T1000 (cell line): ENCODE measurements around the gene GALNT15.

ENCODE experiments used
- DNase-seq: peaks from one replicate; lab custom pipeline; 2025; ENCODE audit warnings: mixed read lengths; lab: John Stamatoyannopoulos, UW

The GALNT15 gene

DNA sequence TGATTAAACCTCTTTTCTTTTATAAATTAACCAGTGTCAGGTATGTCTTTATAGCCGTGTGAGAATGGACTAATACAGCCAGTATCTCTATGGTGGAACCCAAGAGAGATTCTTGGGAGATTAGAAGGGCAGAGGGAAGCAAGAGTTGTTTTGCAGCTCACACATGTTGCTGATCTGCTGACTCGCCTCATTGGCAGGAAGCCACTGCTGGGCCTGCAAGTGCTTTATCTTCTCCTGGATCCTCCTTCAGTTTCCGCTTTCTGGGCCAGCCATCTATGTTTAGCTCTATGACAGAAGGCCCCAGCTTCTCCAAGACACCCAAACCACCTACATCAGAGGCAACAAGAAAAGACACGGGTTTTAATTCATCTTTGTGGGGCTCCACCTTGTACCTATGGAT lies 23.4 kb upstream of the GALNT15 start:
- DNase-seq = peak; percentile 36

GRCh38 chr3:16168211-16168610 lies 6.3 kb upstream of the GALNT15 start:
- no peak for DNase-seq

- DNase-seq = no peak
Observed at GRCh38 chr3:16171009-16171408, 3.5 kb upstream of the GALNT15 start.

DNA sequence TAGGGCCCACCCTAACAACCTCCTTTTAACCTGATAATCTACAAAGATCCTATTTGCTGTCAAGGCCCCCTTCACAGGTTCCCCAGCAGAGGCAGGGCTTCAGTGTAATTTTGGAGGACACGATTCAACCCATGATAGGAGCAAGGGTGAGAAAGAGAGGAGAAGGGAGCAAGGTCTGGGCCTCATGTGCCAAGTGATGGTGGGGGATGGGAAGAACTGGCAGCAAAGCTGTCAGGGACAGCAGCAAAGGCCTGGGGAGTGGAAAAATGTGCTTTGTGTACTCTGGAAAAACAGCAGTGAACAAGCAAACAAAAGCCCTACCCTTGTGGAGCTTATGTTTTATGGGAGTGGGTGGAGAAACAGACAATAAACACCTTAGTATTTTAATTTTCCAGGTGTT lies 2.7 kb upstream of the GALNT15 start:
- DNase-seq = no peak

DNA sequence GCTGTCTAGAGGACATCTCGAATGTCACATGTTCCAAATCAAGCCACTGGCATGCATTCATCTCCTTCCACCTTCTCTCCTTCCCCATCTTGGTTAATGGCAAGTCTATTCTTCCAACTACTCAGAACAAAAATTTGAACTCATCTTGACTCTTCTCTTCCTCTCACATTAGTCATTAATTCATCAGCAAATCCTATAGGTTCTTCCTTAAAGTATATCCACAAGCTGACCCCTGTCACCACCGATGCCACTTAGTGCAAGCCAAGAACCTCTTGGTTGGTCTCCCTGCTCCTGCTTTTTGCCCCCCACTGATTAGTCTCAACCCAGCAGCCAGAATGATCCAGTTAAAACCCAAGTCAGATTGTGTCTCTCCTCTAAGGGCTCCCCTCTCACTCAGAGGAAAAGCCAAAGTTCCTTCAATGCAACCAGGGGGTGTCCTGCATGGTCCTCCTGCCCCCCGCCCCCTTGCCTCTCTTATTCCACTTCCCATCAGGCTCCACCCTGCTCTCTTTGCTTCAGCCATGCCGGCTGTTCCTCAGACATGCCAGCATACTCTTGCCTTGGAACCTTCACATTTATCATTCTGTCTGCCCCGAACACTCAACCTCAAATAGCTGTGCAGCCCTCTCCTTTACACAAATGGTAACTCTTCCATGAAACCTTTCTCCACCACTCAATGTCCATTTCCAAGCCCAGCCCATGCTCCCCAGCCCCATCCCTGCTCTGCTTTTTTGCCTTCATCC lies 1.0 kb upstream of the GALNT15 start:
- DNase-seq = no peak

- DNase-seq = no peak
Observed at GRCh38 chr3:16174026-16174355, 489 bp upstream of the GALNT15 start.

DNA sequence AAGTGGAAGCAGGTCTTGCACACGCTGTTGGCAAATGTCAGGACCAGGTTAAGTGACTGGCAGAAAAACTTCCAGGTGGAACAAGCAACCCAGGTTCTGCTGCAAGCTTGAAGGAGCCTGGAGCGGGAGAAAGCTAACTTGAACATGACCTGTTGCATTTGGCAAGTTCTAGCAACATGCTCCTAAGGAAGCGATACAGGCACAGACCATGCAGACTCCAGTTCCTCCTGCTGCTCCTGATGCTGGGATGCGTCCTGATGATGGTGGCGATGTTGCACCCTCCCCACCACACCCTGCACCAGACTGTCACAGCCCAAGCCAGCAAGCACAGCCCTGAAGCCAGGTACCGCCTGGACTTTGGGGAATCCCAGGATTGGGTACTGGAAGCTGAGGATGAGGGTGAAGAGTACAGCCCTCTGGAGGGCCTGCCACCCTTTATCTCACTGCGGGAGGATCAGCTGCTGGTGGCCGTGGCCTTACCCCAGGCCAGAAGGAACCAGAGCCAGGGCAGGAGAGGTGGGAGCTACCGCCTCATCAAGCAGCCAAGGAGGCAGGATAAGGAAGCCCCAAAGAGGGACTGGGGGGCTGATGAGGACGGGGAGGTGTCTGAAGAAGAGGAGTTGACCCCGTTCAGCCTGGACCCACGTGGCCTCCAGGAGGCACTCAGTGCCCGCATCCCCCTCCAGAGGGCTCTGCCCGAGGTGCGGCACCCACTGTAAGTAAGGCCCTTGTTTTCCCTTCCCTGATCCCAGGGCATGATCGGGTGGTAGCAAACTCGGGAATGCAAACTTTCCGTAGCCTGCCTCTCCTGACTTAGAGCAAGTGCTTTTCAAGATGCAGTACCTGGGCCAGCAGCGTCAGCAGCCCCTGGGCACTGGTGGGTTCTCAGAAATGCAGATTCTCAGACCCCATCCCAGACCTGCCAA lies 759 bp downstream of the GALNT15 start:
- no peak for DNase-seq

GRCh38 chr3:16176391-16177030 lies 2.0 kb downstream of the GALNT15 start:
- DNase-seq = no peak

DNA sequence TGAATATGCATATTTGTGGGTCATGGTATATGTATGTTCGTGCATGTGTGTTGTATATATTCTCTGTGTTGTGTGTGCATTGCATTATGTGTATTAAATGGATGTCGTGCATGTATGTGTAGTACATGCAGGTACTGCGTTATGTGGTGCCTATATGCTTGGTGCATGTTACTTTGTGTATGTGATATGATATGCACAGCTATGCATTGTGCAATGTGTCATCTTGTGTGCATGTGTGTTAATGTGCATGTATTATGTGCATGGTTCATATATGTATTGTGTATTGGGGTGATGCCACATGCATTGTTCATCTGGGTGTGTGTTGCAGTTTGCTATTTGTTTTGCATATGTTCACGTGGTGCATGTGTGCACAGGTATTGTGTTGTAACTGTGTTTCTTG lies 2.9 kb downstream of the GALNT15 start:
- DNase-seq = no peak

GRCh38 chr3:16177962-16178627 lies 3.6 kb downstream of the GALNT15 start:
- no peak for DNase-seq

- no peak for DNase-seq
Observed at GRCh38 chr3:16178628-16178988, 4.1 kb downstream of the GALNT15 start.

- no peak for DNase-seq
Observed at GRCh38 chr3:16179261-16179660, 4.8 kb downstream of the GALNT15 start.

GRCh38 chr3:16179771-16180736 lies 5.6 kb downstream of the GALNT15 start:
- no peak for DNase-seq

DNA sequence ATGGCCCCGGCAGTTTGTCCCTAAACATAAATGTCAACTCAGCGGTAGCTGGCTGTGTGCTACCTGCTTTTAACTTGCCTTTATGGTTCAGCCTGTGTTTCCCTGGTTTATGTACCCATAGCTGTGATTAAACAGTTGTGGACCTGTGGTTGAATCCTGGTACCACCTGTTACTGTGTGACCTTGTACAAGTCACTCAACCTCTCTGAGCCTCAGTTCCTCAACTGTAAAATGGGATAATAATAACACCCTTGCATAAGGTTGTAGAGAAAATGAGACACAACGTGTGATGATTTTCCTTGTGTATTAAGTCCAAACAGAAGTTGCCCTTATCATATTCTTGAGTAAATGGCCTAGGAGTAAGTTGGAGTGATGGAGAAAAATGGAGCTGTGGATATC lies 6.3 kb downstream of the GALNT15 start:
- DNase-seq = no peak

DNA sequence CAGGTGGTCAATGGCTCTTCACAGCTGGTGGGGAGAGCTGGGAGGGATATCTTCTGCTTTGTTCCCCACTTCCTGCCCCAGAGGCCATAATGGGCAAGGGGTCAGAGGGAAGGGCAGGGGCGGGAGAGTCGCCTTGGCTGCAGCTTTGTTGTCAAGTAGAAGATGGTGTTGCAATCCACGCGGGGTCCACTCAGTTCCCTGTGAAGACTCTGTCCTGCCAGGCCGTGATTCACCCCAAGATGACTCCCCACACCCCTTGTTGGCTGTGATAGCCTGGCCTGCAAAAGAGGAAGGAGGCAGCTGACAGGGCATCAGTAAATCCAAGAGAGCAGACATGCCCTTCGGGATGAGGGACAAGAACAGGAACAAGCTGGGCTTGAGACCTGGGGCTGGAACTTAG lies 6.9 kb downstream of the GALNT15 start:
- DNase-seq = no peak

GRCh38 chr3:16182183-16182582 lies 7.7 kb downstream of the GALNT15 start:
- DNase-seq = no peak

- DNase-seq = no peak
Observed at GRCh38 chr3:16182612-16183011, 8.1 kb downstream of the GALNT15 start.

DNA sequence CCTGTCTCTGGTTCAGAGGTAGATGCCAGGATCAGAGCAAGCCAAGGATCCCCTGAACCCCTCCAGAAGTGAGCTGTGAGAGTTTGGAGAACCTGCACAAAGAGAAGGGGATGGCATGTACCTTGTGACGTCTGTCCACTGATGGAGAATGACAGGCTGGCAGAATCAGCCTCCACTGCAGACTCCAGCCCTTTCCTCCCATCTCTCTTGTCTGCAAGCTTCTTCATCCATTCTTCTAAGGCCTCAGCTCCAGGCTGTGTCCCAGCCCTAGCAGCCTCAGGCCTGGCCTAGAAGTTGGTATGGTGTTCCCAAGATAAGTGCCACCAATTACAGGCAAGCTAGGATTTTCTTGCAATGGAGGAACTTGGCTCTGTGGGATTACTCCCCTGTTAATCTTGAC lies 8.6 kb downstream of the GALNT15 start:
- DNase-seq = no peak

GRCh38 chr3:16183601-16184270 lies 9.3 kb downstream of the GALNT15 start:
- peak; percentile 27 for DNase-seq

- DNase-seq = no peak
Observed at GRCh38 chr3:16186086-16186485, 11.6 kb downstream of the GALNT15 start.

GRCh38 chr3:16186565-16186964 lies 12.1 kb downstream of the GALNT15 start:
- no peak for DNase-seq
